Tibial artery (tissue), 4 donors: Measurements from ENCODE around the gene KNDC1.
"Not testable (repeated sequence)": the region's sequence is repeated elsewhere in the genome, so short reads cannot be mapped to it uniquely, and the experiment has no call there.

Experiments used
- DNase-seq, 2 donors: peaks; one replicate each; pipeline ENCODE4 v3.0.0-alpha.2; 2019
- H3K27ac ChIP-seq, 2 donors: fragments of 200-600 bp; sonication (generic) in 1 of 2; 1 replicate in 1 of 2; 2 replicates in 1 of 2; pipeline ENCODE4 v1.5.1; 2018 to 2019; ENCODE audit warnings: mild to moderate bottlenecking in 1 of 2
- H3K27me3 ChIP-seq, 2 donors: fragments of 200-600 bp; sonication (generic) in 1 of 2; one replicate each; pipeline versions ENCODE4 v1.5.1 to v1.6.0; 2016 to 2019
- H3K36me3 ChIP-seq, 3 donors: fragments of 200-600 bp; sonication (generic) in 2 of 3; one replicate each; pipeline ENCODE4 v1.5.1; 2016 to 2019; ENCODE audit warnings: mild to moderate bottlenecking in 2 of 3
- H3K4me1 ChIP-seq, 4 donors: fragments of 200-600 bp; sonication (generic) in 2 of 4; 1 replicate in 3 of 4; 2 replicates in 1 of 4; pipeline ENCODE4 v1.5.1; 2016 to 2019
- H3K4me3 ChIP-seq, 2 donors: fragments of 200-600 bp; sonication (generic) in 1 of 2; 1 replicate in 1 of 2; 2 replicates in 1 of 2; pipeline ENCODE4 v1.5.1; 2018 to 2019; ENCODE audit warnings: mild to moderate bottlenecking in 2 of 2
- H3K9me3 ChIP-seq, 3 donors: fragments of 200-600 bp; sonication (generic) in 1 of 3; one replicate each; pipeline ENCODE4 v1.5.1; 2016 to 2019
- intact Hi-C: fragments of 100-400 bp; cut with DNase I; formaldehyde crosslinking; loops from one replicate; pipeline ENCODE4 v1.15.0; 2023; ENCODE audit warnings: low total_unique reads
- TF ChIP-seq, protein P1 (sequence below), 2 experiments: fragments of 200-600 bp in 1 of 2; fragments of 450-650 bp in 1 of 2; IDR thresholded peaks; one replicate each; pipeline ENCODE4 v1.5.1; 2017 to 2019; ENCODE audit warnings: antibody characterized with exemption in 2 of 2, mild to moderate bottlenecking in 1 of 2, moderate library complexity in 1 of 2

Gene KNDC1, protein sequence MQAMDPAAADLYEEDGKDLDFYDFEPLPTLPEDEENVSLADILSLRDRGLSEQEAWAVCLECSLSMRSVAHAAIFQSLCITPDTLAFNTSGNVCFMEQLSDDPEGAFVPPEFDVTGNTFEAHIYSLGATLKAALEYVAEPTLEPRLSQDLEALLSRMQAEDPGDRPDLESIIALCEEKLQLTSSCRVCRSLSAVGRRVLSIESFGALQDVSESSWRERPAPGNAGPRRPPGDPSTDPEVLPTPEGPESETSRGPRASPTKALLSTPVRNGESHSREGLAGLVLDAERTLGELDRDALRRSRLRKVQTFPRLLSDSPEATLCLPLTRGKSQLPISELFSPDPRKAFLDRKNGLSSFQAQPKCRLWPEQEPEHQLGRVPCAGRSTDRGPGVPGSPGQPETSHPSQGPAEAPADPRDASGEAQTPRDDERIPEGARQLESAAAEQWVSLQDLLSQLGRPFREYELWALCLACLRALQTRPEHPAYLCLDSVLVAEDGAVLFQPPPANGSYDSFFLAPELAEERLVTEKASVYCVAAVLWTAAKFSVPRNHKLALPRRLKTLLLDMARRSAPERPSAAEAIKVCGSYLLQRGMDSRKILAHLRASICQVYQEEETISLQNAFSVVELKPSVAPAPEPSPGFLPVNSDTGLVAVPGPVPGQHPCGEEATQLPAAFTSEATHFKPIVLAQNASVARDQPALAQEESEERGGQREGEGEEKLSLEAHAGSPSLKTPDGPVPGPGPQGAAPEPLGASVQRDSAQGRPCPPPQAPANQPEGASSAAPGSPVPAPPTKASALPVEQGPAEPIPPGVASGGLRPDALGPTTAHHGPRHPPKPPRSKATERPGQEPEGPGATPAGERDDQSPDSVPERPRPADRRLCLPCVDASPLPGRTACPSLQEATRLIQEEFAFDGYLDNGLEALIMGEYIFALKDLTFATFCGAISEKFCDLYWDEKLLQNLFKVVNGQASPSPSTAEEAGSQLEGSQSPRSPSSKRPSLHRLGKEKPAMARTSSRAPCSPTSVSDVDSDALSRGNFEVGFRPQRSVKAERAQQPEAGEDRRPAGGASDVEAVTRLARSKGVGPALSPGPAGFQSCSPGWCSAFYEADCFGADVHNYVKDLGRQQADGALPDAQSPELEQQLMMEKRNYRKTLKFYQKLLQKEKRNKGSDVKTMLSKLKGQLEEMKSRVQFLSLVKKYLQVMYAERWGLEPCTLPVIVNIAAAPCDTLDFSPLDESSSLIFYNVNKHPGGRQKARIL (N-terminal part only)

DNA sequence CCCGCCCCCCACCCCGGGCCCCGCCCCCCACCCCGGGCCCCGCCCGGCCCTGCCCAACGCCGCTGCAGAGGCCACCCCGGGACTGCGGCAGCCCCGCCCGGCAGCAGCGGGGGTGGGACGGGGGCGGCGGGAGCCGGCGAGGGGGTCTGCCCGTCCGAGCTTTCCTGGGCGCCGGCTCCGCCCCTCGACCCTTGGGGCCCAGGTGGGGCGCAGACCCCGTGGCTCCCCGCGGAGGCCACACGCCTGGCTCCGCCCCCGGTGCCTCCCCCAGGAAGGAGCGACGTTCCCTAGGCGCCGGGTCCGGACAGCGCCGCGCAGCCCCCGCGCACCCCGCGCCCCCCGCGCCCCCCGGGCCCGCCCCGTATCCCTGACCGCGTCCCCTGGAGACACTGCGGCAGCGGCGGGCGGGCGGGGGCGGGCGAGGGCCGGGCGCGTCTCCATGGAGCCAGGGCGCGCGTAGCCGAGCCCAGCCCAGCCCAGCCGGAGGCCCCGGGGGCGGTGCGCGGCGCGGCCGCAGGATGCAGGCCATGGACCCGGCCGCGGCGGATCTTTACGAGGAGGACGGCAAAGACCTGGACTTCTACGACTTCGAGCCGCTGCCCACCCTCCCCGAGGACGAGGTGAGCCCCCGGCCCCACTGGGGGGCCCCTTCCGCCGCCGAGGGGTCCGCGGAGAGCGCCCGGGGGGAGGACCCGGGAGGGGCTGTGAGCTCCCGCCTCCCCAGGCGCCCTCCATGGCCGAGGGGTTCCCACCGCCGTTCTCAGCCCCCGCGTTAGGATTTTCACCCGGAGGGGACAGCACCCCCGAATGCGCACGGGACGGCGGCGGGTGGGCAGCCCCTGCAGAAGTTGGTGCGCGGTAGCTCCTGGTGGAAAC is at the start of gene KNDC1:
Gene KNDC1 (plus strand): TSS at position 270 of the 876 bp plus-strand sequence. CDS start 249 bp downstream, at position 519.
- peak in 1 of 2 donors; percentile 51 for DNase-seq
- Histone ChIP-seq H3K4me1 (peaks cover 0 to 25% (median 18%) of the 10 kb centered on the region in 4 donors), H3K9me3 (no peaks in the 10 kb centered on the region), H3K4me3 (peak within 1 kb of the TSS; percentile 42 to 46), H3K27ac (no peak within 1 kb of the TSS), H3K36me3 (no peaks in the 10 kb centered on the region), H3K27me3 (peaks cover 0 to 71% of the 10 kb centered on the region in 2 donors)
- TF ChIP-seq, protein P1, sequence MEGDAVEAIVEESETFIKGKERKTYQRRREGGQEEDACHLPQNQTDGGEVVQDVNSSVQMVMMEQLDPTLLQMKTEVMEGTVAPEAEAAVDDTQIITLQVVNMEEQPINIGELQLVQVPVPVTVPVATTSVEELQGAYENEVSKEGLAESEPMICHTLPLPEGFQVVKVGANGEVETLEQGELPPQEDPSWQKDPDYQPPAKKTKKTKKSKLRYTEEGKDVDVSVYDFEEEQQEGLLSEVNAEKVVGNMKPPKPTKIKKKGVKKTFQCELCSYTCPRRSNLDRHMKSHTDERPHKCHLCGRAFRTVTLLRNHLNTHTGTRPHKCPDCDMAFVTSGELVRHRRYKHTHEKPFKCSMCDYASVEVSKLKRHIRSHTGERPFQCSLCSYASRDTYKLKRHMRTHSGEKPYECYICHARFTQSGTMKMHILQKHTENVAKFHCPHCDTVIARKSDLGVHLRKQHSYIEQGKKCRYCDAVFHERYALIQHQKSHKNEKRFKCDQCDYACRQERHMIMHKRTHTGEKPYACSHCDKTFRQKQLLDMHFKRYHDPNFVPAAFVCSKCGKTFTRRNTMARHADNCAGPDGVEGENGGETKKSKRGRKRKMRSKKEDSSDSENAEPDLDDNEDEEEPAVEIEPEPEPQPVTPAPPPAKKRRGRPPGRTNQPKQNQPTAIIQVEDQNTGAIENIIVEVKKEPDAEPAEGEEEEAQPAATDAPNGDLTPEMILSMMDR (IDR thresholded peaks at IDR 0.05), result no peak
- intact Hi-C loops, result no loop called here

- H3K4me1 ChIP-seq, result no peaks in the 10 kb centered on the region
- H3K27me3 ChIP-seq, result peaks cover 0 to 23% of the 10 kb centered on the region in 2 donors
- DNase-seq, result no peak
- H3K27ac ChIP-seq, result no peak overlapping the region
- TF ChIP-seq, protein P1 (IDR thresholded peaks at IDR 0.05), result no peak
- no peak overlapping the region for H3K4me3 ChIP-seq
- H3K36me3 ChIP-seq, result no peaks in the 10 kb centered on the region
- intact Hi-C loops, result no loop called here
- peaks cover 6 to 35% (median 33%) of the 10 kb centered on the region in 3 donors for H3K9me3 ChIP-seq
Observed at GRCh38 chr10:133110609-133111275, 49.3 kb upstream of the KNDC1 start.

GRCh38 chr10:133111640-133112039 is 48.4 kb upstream of the KNDC1 start:
- H3K36me3 ChIP-seq, DNase-seq, H3K4me1 ChIP-seq, H3K4me3 ChIP-seq, H3K27ac ChIP-seq, intact Hi-C loops: not testable (repeated sequence)
- Histone ChIP-seq H3K9me3 (peaks cover 3 to 28% (median 28%) of the 10 kb centered on the region in 3 donors), H3K27me3 (peaks cover 0 to 25% of the 10 kb centered on the region in 2 donors)

- Histone ChIP-seq H3K4me3 (no peak overlapping the region), H3K27ac (no peak overlapping the region), H3K27me3 (peaks cover 0 to 35% of the 10 kb centered on the region in 2 donors), H3K4me1 (no peaks in the 10 kb centered on the region), H3K36me3 (no peaks in the 10 kb centered on the region), H3K9me3 (peaks cover 0 to 16% (median 12%) of the 10 kb centered on the region in 3 donors)
- DNase-seq, result no peak
- intact Hi-C loops, result no loop called here
- TF ChIP-seq, protein P1 (IDR thresholded peaks at IDR 0.05), result no peak
Observed at GRCh38 chr10:133113146-133113830, 46.7 kb upstream of the KNDC1 start.

DNA sequence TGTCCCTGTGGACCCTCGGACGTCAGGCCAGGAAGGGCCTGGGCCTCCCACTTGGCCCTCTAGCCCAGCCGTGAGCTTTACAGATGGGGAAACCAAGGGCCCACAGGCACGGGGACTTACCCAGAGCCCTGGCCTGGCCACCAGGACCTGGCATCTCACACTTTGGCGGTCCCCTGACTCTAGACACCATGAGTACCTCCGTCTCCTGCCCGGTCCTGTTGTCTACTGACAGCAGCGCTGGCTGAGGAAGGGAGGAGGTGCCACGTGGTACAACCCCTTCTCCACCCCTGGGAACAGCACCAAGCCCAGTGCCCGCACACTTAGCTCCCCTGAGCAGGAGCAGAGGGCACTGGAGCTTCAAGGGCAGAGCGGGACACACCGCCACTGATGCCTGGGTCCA is 46.2 kb upstream of the KNDC1 start:
- no peak overlapping the region for H3K4me3 ChIP-seq
- H3K36me3 ChIP-seq, result no peaks in the 10 kb centered on the region
- no peaks in the 10 kb centered on the region for H3K4me1 ChIP-seq
- H3K27me3 ChIP-seq, result peaks cover 0 to 35% of the 10 kb centered on the region in 2 donors
- DNase-seq, result no peak
- H3K9me3 ChIP-seq, result peaks cover 0 to 11% (median 6%) of the 10 kb centered on the region in 3 donors
- H3K27ac ChIP-seq, result no peak overlapping the region
- TF ChIP-seq, protein P1 (IDR thresholded peaks at IDR 0.05), result no peak
- intact Hi-C loops, result no loop called here
